Measurements from ENCODE around the gene TM9SF3. TPM values are rescaled to one million over a fixed set of nuclear protein-coding genes. Genes with fewer than 3 reads are reported as not detected.

TM9SF3 gene
- total RNA-seq, 4 donors from 2014 or later: 52.6 to 65.3 (median 55.6) TPM

DNA sequence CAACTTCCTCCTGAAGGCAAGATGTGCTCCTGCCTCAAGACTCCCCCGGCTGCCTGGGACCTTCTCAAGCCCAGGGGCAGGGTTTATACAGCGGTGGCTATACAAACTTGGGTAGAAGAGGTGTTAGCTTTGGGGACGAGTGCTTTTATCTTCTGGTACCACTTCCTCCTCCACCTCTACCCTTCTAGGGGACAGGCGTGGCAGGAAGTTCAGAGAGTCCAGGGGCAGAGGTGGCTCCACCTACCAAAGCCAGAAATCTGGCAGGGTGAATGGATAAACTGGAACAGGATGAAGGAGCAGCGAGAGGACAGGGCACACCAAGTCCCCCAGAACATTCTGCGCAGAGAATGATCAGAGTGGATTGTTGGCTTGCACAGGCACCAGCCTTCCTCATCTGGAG lies 24.0 kb upstream of the TM9SF3 start:
- H3K36me3 ChIP-seq: no peaks in the 10 kb centered on the region
- H3K4me1 ChIP-seq: no peaks in the 10 kb centered on the region
- WGBS: 70% methylated on average over 6 of the region's 6 CpGs
- no peaks in the 10 kb centered on the region for H3K9me3 ChIP-seq
- no peak for DNase-seq (ENCODE audit: low spot score in 2 of 2)
- H3K4me3 ChIP-seq: no peak overlapping the region
- no peak for TF ChIP-seq POLR2AphosphoS5 (IDR thresholded peaks at IDR 0.05)
- TF ChIP-seq POLR2A (IDR thresholded peaks at IDR 0.05): no peak
- TF ChIP-seq EP300 (IDR thresholded peaks at IDR 0.05): no peak
- TF ChIP-seq, protein P1, sequence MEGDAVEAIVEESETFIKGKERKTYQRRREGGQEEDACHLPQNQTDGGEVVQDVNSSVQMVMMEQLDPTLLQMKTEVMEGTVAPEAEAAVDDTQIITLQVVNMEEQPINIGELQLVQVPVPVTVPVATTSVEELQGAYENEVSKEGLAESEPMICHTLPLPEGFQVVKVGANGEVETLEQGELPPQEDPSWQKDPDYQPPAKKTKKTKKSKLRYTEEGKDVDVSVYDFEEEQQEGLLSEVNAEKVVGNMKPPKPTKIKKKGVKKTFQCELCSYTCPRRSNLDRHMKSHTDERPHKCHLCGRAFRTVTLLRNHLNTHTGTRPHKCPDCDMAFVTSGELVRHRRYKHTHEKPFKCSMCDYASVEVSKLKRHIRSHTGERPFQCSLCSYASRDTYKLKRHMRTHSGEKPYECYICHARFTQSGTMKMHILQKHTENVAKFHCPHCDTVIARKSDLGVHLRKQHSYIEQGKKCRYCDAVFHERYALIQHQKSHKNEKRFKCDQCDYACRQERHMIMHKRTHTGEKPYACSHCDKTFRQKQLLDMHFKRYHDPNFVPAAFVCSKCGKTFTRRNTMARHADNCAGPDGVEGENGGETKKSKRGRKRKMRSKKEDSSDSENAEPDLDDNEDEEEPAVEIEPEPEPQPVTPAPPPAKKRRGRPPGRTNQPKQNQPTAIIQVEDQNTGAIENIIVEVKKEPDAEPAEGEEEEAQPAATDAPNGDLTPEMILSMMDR (IDR thresholded peaks at IDR 0.05): no peak
- H3K27ac ChIP-seq: no peak overlapping the region
- peaks cover 3% of the 10 kb centered on the region for H3K27me3 ChIP-seq

DNA sequence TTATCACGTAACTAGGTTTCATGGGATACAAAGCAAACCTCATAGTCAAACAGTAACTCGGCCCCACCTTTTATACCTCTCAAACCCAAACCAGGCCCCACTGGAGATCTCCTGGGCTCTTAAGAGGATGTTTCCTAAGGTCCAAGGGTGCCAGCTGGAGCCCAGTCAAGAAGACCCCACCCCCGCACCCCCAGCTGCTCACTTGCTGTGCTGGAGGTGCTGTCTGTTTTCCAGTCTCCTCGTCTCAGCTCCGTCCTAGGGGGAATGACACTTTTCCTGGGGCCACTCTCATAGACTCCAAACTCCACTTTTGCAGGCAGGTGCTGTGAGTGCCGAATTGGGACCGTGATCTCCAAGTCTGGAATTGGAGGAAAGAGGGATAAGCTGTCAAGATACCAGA lies 22.7 kb upstream of the TM9SF3 start:
- no peaks in the 10 kb centered on the region for H3K4me1 ChIP-seq
- no peak overlapping the region for H3K4me3 ChIP-seq
- DNase-seq (ENCODE audit: low spot score in 2 of 2): no peak
- no peak overlapping the region for H3K27ac ChIP-seq
- peaks cover 3% of the 10 kb centered on the region for H3K27me3 ChIP-seq
- TF ChIP-seq, protein P1 (IDR thresholded peaks at IDR 0.05): no peak
- TF ChIP-seq POLR2A (IDR thresholded peaks at IDR 0.05): no peak
- TF ChIP-seq EP300 (IDR thresholded peaks at IDR 0.05): no peak
- TF ChIP-seq POLR2AphosphoS5 (IDR thresholded peaks at IDR 0.05): no peak
- 83% methylated on average over 7 of the region's 7 CpGs for WGBS
- H3K9me3 ChIP-seq: no peaks in the 10 kb centered on the region
- no peaks in the 10 kb centered on the region for H3K36me3 ChIP-seq

DNA sequence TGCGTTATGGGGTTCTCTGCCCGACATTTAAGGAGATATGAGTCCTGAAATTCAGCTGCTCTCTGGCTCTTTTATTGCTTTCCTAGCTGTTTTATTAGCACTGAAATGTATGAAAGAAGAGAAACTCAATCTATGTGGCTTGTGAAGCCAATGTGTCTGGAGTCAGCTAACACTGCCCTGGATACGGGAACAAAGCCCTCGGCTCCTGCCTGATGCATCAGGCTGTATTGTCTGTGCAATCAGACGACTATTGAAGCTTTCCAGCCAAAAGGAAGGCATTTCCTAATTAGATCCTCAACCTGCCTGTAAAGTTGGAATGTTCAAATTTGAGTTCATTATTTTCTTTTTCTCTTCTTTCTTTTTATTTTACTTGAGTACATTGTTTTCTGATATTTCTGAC lies 22.0 kb upstream of the TM9SF3 start:
- Histone ChIP-seq H3K4me3 (no peak overlapping the region), H3K27ac (no peak overlapping the region), H3K4me1 (no peaks in the 10 kb centered on the region), H3K27me3 (peaks cover 3% of the 10 kb centered on the region), H3K9me3 (no peaks in the 10 kb centered on the region), H3K36me3 (no peaks in the 10 kb centered on the region)
- TF ChIP-seq POLR2A (IDR thresholded peaks at IDR 0.05): no peak
- TF ChIP-seq, protein P1 (IDR thresholded peaks at IDR 0.05): no peak
- TF ChIP-seq POLR2AphosphoS5 (IDR thresholded peaks at IDR 0.05): no peak
- TF ChIP-seq EP300 (IDR thresholded peaks at IDR 0.05): no peak
- DNase-seq (ENCODE audit: low spot score in 2 of 2): no peak
- 74% methylated on average over 5 of the region's 5 CpGs for WGBS

DNA sequence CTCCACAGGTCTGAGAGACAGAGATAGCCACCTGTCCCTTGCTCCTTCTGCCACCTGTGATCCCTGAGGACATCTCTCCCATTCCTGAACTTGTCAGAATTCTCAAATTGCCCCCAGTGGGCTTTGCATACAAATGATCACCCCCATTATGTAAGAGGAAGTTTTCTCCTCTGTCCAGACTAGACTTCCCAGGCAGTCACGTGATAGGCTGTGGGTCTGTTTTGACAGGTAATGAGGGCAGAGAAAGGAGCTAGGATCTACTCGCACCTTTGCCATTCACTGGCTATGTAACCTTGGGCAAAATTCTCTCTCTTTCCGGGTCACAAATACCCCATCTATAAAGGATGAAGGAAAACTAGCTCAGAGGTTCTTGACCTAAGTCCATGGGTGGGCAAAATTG lies 21.4 kb upstream of the TM9SF3 start:
- H3K9me3 ChIP-seq: no peaks in the 10 kb centered on the region
- no peak overlapping the region for H3K27ac ChIP-seq
- no peak for TF ChIP-seq POLR2A (IDR thresholded peaks at IDR 0.05)
- no peak for TF ChIP-seq EP300 (IDR thresholded peaks at IDR 0.05)
- TF ChIP-seq, protein P1 (IDR thresholded peaks at IDR 0.05): no peak
- no peak for TF ChIP-seq POLR2AphosphoS5 (IDR thresholded peaks at IDR 0.05)
- H3K36me3 ChIP-seq: no peaks in the 10 kb centered on the region
- no peak overlapping the region for H3K4me3 ChIP-seq
- no peak for DNase-seq (ENCODE audit: low spot score in 2 of 2)
- H3K27me3 ChIP-seq: peaks cover 3% of the 10 kb centered on the region
- no peaks in the 10 kb centered on the region for H3K4me1 ChIP-seq
- 63% methylated on average over 3 of the region's 3 CpGs for WGBS

DNA sequence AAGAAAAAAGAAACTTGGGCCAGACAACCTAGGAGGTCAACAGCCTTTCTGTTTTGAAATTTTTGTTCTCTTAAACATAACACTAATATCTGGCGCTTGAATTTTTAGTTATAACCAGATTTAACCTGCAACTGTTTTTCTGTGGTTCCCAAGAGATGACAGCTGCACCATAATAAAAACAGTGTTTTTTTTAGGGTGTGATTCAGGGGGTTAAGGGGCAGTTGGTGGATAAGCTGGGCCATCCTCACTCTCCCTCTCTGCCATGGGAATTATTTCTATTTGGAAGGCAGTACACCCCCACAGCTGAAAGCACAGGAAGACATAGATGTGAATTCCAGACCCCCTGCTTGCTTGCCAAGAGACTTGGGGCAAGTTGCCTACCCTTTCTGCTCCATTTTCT lies 20.1 kb upstream of the TM9SF3 start:
- peaks cover 3% of the 10 kb centered on the region for H3K27me3 ChIP-seq
- H3K4me3 ChIP-seq: no peak overlapping the region
- H3K9me3 ChIP-seq: no peaks in the 10 kb centered on the region
- WGBS: 83% methylated on average over 1 of the region's 1 CpG
- H3K4me1 ChIP-seq: no peaks in the 10 kb centered on the region
- TF ChIP-seq POLR2A (IDR thresholded peaks at IDR 0.05) (no peak), EP300 (IDR thresholded peaks at IDR 0.05) (no peak), POLR2AphosphoS5 (IDR thresholded peaks at IDR 0.05) (no peak)
- TF ChIP-seq, protein P1 (IDR thresholded peaks at IDR 0.05): no peak
- no peaks in the 10 kb centered on the region for H3K36me3 ChIP-seq
- no peak for DNase-seq (ENCODE audit: low spot score in 2 of 2)
- no peak overlapping the region for H3K27ac ChIP-seq

Measured in suprapubic skin (tissue), 4 donors.